DOHH2 (cell line): ENCODE results near the gene HGF.

Experiments
- EZH2phosphoT487 ChIP-seq: fragments of 200-600 bp; sonication (generic); IDR thresholded peaks from 2 replicates; pipeline ENCODE4 v1.6.1; 2017; ENCODE audit warnings: borderline replicate concordance, mild to moderate bottlenecking, antibody characterized with exemption, low read length, moderate library complexity, mixed read lengths
- TF ChIP-seq, protein P1 (sequence below): fragments of 200-600 bp; sonication (generic); IDR thresholded peaks from one replicate; pipeline ENCODE4 v1.5.1; 2014; ENCODE audit warnings: antibody characterized with exemption, mild to moderate bottlenecking, low read depth, low read length; ENCODE audit not compliant: poor library complexity, severe bottlenecking

- TF ChIP-seq EZH2phosphoT487, result no peak
- TF ChIP-seq, protein P1, sequence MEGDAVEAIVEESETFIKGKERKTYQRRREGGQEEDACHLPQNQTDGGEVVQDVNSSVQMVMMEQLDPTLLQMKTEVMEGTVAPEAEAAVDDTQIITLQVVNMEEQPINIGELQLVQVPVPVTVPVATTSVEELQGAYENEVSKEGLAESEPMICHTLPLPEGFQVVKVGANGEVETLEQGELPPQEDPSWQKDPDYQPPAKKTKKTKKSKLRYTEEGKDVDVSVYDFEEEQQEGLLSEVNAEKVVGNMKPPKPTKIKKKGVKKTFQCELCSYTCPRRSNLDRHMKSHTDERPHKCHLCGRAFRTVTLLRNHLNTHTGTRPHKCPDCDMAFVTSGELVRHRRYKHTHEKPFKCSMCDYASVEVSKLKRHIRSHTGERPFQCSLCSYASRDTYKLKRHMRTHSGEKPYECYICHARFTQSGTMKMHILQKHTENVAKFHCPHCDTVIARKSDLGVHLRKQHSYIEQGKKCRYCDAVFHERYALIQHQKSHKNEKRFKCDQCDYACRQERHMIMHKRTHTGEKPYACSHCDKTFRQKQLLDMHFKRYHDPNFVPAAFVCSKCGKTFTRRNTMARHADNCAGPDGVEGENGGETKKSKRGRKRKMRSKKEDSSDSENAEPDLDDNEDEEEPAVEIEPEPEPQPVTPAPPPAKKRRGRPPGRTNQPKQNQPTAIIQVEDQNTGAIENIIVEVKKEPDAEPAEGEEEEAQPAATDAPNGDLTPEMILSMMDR, result no peak
Observed at GRCh38 chr7:81684033-81684432, 85.8 kb downstream of the HGF start.
